Stomach (tissue), 4 donors: ENCODE data around the gene PHETA1.

ENCODE experiments used
- CTCF ChIP-seq, 7 experiments: fragments of 450-650 bp in 4 of 7; fragments of 200-600 bp in 3 of 7; sonication (generic) in 3 of 7; IDR thresholded peaks; one replicate each; pipeline ENCODE4 v1.5.1; 2016 to 2019; ENCODE audit warnings: antibody characterized with exemption in 7 of 7, control low read depth in 2 of 7, mild to moderate bottlenecking in 1 of 7
- POLR2A ChIP-seq, 4 donors: fragments of 450-650 bp; IDR thresholded peaks; one replicate each; pipeline ENCODE4 v1.6.1; 2016; ENCODE audit warnings: antibody characterized with exemption in 4 of 4, control low read depth in 2 of 4, mild to moderate bottlenecking in 1 of 4, moderate library complexity in 1 of 4

- TF ChIP-seq CTCF (IDR thresholded peaks at IDR 0.05) (no peak), POLR2A (IDR thresholded peaks at IDR 0.05) (no peak)
These were observed 49.6 kb upstream of the PHETA1 start for GRCh38 chr12:111418594-111418880.
